Measurements from ENCODE around the gene PLAAT2. TPM values are rescaled to one million over a fixed set of nuclear protein-coding genes. Genes with fewer than 3 reads are reported as not detected.

Gene PLAAT2
- total and polyA plus RNA-seq, 9 of the 15 experiments (the other 6 are each of a cell fraction or from before 2014, with no cell fraction given) = not detected

DNA sequence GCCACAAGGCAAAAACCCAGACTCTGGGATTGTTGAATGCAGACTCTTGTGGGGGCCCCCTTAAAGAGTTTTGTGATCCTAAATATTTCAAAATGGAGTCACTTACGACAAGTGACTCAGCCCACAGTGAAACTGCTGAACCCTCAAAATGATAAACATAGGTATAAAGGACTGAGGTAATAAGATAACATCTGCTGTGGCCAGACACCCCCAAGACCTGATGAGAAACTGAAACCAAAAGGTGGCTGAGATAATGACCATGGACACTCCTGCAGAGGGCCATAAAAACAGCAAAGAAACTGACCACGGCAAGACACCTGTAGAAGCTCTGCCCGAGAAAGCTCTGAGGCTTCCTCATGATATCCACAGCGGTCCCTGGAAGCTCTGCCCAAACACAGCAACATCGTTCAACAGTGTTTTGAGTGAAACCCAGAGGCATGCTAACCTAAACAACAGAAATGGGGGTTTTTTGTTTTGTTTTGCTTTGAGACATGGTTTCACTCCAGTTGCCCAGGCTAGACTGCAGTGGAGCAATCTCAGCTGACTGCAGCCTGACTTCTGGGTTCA, 28.2 kb downstream of the PLAAT2 start (continued):
- TF ChIP-seq, protein P1, sequence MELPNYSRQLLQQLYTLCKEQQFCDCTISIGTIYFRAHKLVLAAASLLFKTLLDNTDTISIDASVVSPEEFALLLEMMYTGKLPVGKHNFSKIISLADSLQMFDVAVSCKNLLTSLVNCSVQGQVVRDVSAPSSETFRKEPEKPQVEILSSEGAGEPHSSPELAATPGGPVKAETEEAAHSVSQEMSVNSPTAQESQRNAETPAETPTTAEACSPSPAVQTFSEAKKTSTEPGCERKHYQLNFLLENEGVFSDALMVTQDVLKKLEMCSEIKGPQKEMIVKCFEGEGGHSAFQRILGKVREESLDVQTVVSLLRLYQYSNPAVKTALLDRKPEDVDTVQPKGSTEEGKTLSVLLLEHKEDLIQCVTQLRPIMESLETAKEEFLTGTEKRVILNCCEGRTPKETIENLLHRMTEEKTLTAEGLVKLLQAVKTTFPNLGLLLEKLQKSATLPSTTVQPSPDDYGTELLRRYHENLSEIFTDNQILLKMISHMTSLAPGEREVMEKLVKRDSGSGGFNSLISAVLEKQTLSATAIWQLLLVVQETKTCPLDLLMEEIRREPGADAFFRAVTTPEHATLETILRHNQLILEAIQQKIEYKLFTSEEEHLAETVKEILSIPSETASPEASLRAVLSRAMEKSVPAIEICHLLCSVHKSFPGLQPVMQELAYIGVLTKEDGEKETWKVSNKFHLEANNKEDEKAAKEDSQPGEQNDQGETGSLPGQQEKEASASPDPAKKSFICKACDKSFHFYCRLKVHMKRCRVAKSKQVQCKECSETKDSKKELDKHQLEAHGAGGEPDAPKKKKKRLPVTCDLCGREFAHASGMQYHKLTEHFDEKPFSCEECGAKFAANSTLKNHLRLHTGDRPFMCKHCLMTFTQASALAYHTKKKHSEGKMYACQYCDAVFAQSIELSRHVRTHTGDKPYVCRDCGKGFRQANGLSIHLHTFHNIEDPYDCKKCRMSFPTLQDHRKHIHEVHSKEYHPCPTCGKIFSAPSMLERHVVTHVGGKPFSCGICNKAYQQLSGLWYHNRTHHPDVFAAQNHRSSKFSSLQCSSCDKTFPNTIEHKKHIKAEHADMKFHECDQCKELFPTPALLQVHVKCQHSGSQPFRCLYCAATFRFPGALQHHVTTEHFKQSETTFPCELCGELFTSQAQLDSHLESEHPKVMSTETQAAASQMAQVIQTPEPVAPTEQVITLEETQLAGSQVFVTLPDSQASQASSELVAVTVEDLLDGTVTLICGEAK (IDR thresholded peaks at IDR 0.05) = no peak
- TF ChIP-seq, protein P1 (CRISPR knock-in tag; IDR thresholded peaks at IDR 0.05) = no peak
- TF ChIP-seq ID3 (CRISPR knock-in tag; IDR thresholded peaks at IDR 0.05) (peak; percentile 92), ID3 (tag; IDR thresholded peaks at IDR 0.05) (peak; percentile 98), CEBPZ (IDR thresholded peaks at IDR 0.05; ENCODE audit: borderline replicate concordance, low read depth, low read length) (no peak), CXXC5 (CRISPR knock-in tag; IDR thresholded peaks at IDR 0.05) (peak; percentile 98), FUS (optimal IDR thresholded peaks at IDR 0.05; ENCODE audit: low read depth, low read length) (no peak), ZNF239 (CRISPR knock-in tag; IDR thresholded peaks at IDR 0.05) (peak; percentile 95), HIVEP1 (CRISPR knock-in tag; IDR thresholded peaks at IDR 0.05) (peak; percentile 98), RBBP5 (IDR thresholded peaks at IDR 0.05; ENCODE audit: borderline replicate concordance, insufficient read depth, low read length, poor library complexity, severe bottlenecking) (no peak), HMBOX1 (IDR thresholded peaks at IDR 0.05) (no peak)
- TF ChIP-seq, protein P2, sequence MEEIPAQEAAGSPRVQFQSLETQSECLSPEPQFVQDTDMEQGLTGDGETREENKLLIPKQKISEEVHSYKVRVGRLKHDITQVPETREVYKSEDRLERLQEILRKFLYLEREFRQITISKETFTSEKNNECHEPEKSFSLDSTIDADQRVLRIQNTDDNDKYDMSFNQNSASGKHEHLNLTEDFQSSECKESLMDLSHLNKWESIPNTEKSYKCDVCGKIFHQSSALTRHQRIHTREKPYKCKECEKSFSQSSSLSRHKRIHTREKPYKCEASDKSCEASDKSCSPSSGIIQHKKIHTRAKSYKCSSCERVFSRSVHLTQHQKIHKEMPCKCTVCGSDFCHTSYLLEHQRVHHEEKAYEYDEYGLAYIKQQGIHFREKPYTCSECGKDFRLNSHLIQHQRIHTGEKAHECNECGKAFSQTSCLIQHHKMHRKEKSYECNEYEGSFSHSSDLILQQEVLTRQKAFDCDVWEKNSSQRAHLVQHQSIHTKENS (CRISPR knock-in tag; IDR thresholded peaks at IDR 0.05) = no peak

Measured in K562 (cell line).